Uterus (tissue), 4 donors: ENCODE measurements around the gene MECP2. TPM values are rescaled to one million over a fixed set of nuclear protein-coding genes. Genes with fewer than 3 reads are reported as not detected.

ENCODE experiments used
- DNase-seq, 2 donors: peaks; one replicate each; pipeline ENCODE4 v3.0.0-alpha.2; 2019 to 2020
- H3K27ac ChIP-seq, 2 donors: fragments of 200-600 bp; sonication (generic); 1 replicate in 1 of 2; 2 replicates in 1 of 2; pipeline ENCODE4 v1.5.1; 2016 to 2018
- H3K27me3 ChIP-seq, 2 donors: fragments of 200-600 bp; sonication (generic); one replicate each; pipeline ENCODE4 v1.5.1; 2018 to 2019; ENCODE audit warnings: control low read depth in 1 of 2
- H3K36me3 ChIP-seq, 2 donors: fragments of 200-600 bp; sonication (generic); one replicate each; pipeline ENCODE4 v1.5.1; 2019; ENCODE audit warnings: control low read depth in 1 of 2
- H3K4me1 ChIP-seq, 2 donors: fragments of 200-600 bp; sonication (generic); one replicate each; pipeline ENCODE4 v1.5.1; 2018 to 2019; ENCODE audit warnings: control low read depth in 1 of 2
- H3K4me3 ChIP-seq, 2 donors: fragments of 200-600 bp; sonication (generic); 1 replicate in 1 of 2; 2 replicates in 1 of 2; pipeline ENCODE4 v1.5.1; 2018 to 2019; ENCODE audit warnings: mild to moderate bottlenecking in 1 of 2
- H3K9me3 ChIP-seq, 2 donors: fragments of 200-600 bp; sonication (generic); one replicate each; pipeline ENCODE4 v1.5.1; 2019; ENCODE audit warnings: control low read depth in 1 of 2
- CTCF ChIP-seq, 4 experiments: fragments of 200-600 bp in 2 of 4; fragments of 450-650 bp in 2 of 4; sonication (generic) in 2 of 4; IDR thresholded peaks; one replicate each; pipeline ENCODE4 v1.5.1; 2016 to 2019; ENCODE audit warnings: antibody characterized with exemption in 4 of 4, mild to moderate bottlenecking in 2 of 4, moderate library complexity in 1 of 4
- POLR2A ChIP-seq, 2 donors: fragments of 450-650 bp; IDR thresholded peaks; one replicate each; pipeline ENCODE4 v1.6.1; 2016; ENCODE audit warnings: antibody characterized with exemption in 2 of 2, mild to moderate bottlenecking in 1 of 2, moderate library complexity in 1 of 2
- intact Hi-C: fragments of 100-400 bp; cut with DNase I; formaldehyde crosslinking; loops from one replicate; pipeline ENCODE4 v1.15.1; 2023; ENCODE audit warnings: low total_unique reads
- total RNA-seq, 4 donors: library from RNA; depleted of rRNA in 3 of 4; stranded (reverse); fragments of >200 nt in 3 of 4; gene quantifications; one replicate each; pipeline versions ENCODE4 v1.1.0 to v1.2.4, GENCODE V29; 2014 to 2023
- donor health status: DM: yes; HTN: yes; CAD: no.

Gene MECP2
- total RNA-seq, 4 donors from 2014 or later: 29.7 to 106 (median 50.6) TPM

- Histone ChIP-seq H3K27ac (no peak overlapping the region), H3K4me1 (no peaks in the 10 kb centered on the region), H3K9me3 (no peaks in the 10 kb centered on the region), H3K36me3 (no peaks in the 10 kb centered on the region), H3K4me3 (no peak overlapping the region), H3K27me3 (no peaks in the 10 kb centered on the region)
- TF ChIP-seq POLR2A (IDR thresholded peaks at IDR 0.05): no peak
- TF ChIP-seq CTCF (IDR thresholded peaks at IDR 0.05): no peak
- intact Hi-C loops: no loop called here
- DNase-seq: no peak
Measured at GRCh38 chrX:154115071-154115470, 17.6 kb upstream of the MECP2 start.

GRCh38 chrX:154114652-154115051 lies 17.1 kb upstream of the MECP2 start:
- no peaks in the 10 kb centered on the region for H3K9me3 ChIP-seq
- intact Hi-C loops: no loop called here
- no peaks in the 10 kb centered on the region for H3K27me3 ChIP-seq
- DNase-seq: no peak
- no peak overlapping the region for H3K4me3 ChIP-seq
- no peak overlapping the region for H3K27ac ChIP-seq
- no peaks in the 10 kb centered on the region for H3K36me3 ChIP-seq
- TF ChIP-seq POLR2A (IDR thresholded peaks at IDR 0.05) (no peak), CTCF (IDR thresholded peaks at IDR 0.05) (no peak)
- no peaks in the 10 kb centered on the region for H3K4me1 ChIP-seq

- no peaks in the 10 kb centered on the region for H3K36me3 ChIP-seq
- no peak for DNase-seq
- H3K4me3 ChIP-seq: no peak overlapping the region
- intact Hi-C loops: no loop called here
- H3K9me3 ChIP-seq: no peaks in the 10 kb centered on the region
- no peaks in the 10 kb centered on the region for H3K4me1 ChIP-seq
- H3K27me3 ChIP-seq: no peaks in the 10 kb centered on the region
- no peak overlapping the region for H3K27ac ChIP-seq
- no peak for TF ChIP-seq POLR2A (IDR thresholded peaks at IDR 0.05)
- TF ChIP-seq CTCF (IDR thresholded peaks at IDR 0.05): no peak
Measured at GRCh38 chrX:154113729-154114128, 16.2 kb upstream of the MECP2 start.

GRCh38 chrX:154098551-154098950 lies 1.0 kb upstream of the MECP2 start:
- TF ChIP-seq CTCF (IDR thresholded peaks at IDR 0.05) (no peak), POLR2A (IDR thresholded peaks at IDR 0.05) (no peak)
- no peaks in the 10 kb centered on the region for H3K9me3 ChIP-seq
- H3K4me1 ChIP-seq: no peaks in the 10 kb centered on the region
- no peaks in the 10 kb centered on the region for H3K36me3 ChIP-seq
- no peak overlapping the region for H3K4me3 ChIP-seq
- intact Hi-C loops: no loop called here
- no peak for DNase-seq
- peak overlapping the region in 1 of 2 donors; percentile 70 for H3K27ac ChIP-seq
- no peaks in the 10 kb centered on the region for H3K27me3 ChIP-seq

GRCh38 chrX:154097003-154097588 lies 421 bp downstream of the MECP2 start:
- H3K36me3 ChIP-seq: no peaks in the 10 kb centered on the region
- DNase-seq: peak; percentile 74 to 76
- H3K9me3 ChIP-seq: no peaks in the 10 kb centered on the region
- TF ChIP-seq CTCF (IDR thresholded peaks at IDR 0.05) (peak in 1 of 4 experiments; percentile 4), POLR2A (IDR thresholded peaks at IDR 0.05) (peak in 1 of 2 donors; percentile 41)
- H3K27me3 ChIP-seq: no peaks in the 10 kb centered on the region
- H3K27ac ChIP-seq: peak overlapping the region; percentile 97 to 100
- H3K4me1 ChIP-seq: peaks cover 0 to 5% of the 10 kb centered on the region in 2 donors
- intact Hi-C loops: no loop called here
- peak overlapping the region; percentile 51 to 84 for H3K4me3 ChIP-seq
